Stimulated activated CD4-positive, alpha-beta T cell treated with anti-CD3 and anti-CD28 coated beads, Interleukin-2, amount 100 ng/mL, for 4 hours (primary cell): ENCODE results near the gene BAD.
A peak's percentile ranks its signal among the peaks of the same experiment; 100 is the strongest.
"Not testable (repeated sequence)": the region's sequence is repeated elsewhere in the genome, so short reads cannot be mapped to it uniquely, and the experiment has no call there.

Source experiments
- DNase-seq: peaks from one replicate; pipeline ENCODE4 v3.0.0-alpha.2; 2020; ENCODE audit warnings: low read depth

BAD gene

GRCh38 chr11:64314805-64315561 lies 30.5 kb upstream of the BAD start:
- no peak for DNase-seq

- no peak for DNase-seq
Observed at GRCh38 chr11:64314146-64314804, 29.8 kb upstream of the BAD start.

DNA sequence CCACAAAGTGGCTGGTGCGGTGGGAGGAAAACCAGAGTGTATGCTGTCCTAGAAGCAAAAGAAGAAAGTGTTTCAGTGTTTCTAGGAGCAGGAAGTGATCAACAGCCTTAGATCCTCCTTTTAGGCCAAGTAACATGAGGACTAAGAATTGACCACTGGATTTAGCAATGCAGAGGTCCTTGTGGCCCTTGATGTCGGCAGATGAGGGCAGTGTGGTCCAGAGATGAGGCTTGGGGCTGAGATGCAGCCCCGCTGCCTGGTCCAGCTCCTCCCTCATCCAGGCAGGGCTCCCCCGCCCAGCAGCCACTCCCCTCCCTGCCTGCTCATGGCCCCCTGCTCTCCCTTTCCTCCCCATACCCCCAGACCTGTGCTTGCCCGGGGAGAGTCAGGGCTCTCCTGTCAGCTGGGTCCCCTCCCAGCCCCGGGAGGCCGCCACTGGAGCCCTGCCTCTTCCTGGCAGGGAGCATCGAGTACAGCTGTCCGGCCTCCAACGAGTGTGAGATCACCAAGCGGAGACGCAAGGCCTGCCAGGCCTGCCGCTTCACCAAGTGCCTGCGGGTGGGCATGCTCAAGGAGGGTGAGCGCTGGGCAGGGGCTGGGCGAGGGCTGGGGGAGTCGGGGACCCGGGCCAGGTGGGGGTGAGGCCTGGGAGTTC lies 29.2 kb upstream of the BAD start:
- DNase-seq, result no peak

- no peak for DNase-seq
Observed at GRCh38 chr11:64312947-64313346, 28.5 kb upstream of the BAD start.

DNA sequence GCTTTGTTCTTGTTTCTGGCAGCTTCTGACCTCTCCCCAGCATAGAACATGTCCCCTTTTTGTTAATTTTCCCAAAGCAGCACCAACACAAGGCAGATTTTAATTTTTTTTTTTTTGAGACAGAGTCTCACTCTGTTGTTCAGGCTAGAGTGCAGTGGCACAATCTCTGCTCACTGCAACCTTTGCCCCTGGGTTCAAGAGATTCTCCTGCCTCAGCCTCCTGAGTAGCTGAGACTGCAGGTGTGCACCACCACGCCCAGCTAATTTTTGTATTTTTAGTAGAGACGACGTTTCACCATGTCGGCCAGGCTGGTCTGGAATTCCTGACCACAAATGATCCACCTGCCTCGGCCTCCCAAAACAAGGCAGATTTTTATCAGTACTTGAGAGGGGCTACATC lies 23.3 kb upstream of the BAD start:
- DNase-seq, result not testable (repeated sequence)

DNA sequence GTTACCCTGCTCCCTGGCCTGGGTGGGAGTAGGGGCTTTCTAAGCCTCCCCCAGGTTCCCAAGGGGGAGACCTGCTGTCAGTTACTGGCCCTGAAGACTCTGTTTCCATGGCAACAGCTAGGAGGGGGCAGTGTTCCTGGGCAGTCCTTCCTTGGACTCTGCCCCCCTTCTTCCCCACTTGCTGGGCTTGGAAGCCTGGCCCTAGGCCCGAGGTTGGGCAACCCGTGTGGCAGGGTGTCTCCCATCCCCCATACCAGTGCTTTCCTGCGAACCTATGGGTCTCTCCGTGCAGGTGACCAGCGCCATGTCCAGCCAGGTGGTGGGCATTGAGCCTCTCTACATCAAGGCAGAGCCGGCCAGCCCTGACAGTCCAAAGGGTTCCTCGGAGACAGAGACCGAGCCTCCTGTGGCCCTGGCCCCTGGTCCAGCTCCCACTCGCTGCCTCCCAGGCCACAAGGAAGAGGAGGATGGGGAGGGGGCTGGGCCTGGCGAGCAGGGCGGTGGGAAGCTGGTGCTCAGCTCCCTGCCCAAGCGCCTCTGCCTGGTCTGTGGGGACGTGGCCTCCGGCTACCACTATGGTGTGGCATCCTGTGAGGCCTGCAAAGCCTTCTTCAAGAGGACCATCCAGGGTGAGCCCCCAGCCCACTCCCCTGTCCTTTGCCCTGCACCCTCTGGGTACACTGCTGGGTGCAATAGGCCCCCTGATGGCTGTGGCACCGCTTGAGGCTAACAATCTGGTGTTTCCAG lies 22.6 kb upstream of the BAD start:
- no peak for DNase-seq

- DNase-seq, result no peak
Observed at GRCh38 chr11:64306563-64306875, 22.1 kb upstream of the BAD start.

DNA sequence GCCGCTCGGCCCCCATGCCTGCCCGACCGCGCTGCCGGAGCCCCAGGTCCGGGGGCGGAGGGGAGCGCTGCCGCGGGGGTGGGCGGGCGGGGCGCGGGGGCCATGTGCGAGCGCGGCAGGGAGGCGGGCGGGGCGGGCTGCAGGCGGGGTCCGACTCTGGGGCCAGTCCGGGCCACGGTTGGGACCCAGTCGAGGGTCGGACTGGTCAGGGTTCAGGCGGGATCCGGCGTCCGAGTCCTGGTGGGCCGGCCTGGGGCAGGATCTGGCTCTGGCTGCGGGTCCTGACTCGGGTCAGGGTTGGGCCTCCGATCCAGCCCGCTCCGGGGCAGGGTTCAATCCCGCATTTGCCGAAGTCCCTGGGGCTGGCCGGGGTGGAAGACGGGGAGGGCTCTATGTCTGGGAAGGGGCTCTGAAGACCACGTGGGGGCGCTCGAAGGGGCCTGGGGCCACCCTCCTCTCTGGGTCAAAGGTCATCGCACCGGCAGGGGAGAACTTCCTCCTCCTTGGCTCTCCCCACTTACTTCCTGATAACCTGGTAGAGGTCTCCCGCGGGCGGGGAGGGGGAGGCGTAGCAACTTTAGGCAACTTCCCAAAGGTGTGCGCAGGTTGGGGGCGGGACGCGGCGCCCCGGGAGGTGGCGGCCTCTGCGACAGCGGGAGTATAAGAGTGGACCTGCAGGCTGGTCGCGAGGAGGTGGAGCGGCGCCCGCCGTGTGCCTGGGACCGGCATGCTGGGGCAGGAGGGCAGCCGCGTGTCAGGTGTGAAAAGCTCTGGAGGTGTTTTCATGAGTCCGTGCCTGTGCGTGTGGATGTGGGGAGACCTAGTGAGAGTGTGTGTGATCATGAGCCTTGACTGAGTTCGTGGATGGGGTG lies 21.5 kb upstream of the BAD start:
- peak; percentile 72 for DNase-seq

GRCh38 chr11:64305075-64305690 lies 20.7 kb upstream of the BAD start, which contains the start of gene ESRRA:
TSS of gene ESRRA (plus strand) at chr11:64305524. CDS start at chr11:64307180, 1,656 bp downstream.
- DNase-seq, result peak; percentile 100

- DNase-seq, result peak; percentile 87
Observed at GRCh38 chr11:64304316-64305072, 20.0 kb upstream of the BAD start.

- no peak for DNase-seq
Observed at GRCh38 chr11:64304032-64304315, 19.5 kb upstream of the BAD start.

- no peak for DNase-seq
Observed at GRCh38 chr11:64303109-64304031, 18.9 kb upstream of the BAD start.

DNA sequence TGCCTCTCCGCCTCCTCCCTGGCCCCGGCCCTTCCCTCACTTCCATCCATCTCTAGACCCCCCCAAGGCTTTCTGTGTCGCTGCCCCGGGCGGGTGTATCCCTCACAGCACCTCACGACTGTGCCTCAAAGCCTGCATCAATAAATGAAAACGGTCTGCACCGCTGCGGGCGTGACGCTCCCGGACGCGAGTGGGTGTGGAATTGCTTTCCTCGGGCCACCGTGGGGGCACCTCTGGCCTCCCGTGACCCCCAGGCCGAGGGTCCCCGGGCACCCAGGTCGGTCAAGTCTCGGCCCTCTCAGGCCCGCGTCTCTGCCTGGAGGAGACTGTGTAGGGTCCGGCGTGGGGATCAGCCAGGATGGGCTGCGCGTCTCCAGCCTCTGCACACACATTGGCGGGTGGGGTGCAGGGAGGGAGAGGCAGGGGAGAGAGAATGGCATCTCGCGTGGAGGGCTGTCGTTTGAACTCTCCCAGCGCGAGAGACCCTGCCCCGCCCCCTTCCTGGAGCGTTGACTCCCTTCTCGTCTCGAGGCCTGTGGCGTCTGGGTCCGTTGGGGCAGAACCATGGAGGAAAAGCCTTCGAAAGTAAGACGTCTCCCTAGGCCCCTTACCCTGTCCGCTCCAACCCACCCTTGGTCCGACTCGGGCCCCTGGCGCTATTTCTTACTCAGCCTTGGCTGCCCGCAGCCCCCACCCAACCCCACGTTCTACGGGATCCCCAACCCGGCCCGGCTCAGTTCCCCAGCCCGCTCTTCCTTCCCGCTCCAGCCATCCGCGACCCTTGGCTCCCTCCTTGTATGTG lies 15.6 kb upstream of the BAD start, which contains the start of gene CATSPERZ:
Gene CATSPERZ (plus strand): TSS at position 512 of the 802 bp plus-strand sequence. CDS start 53 bp downstream, at position 565.
- DNase-seq, result no peak

GRCh38 chr11:64298966-64299846 lies 14.7 kb upstream of the BAD start:
- DNase-seq, result no peak

GRCh38 chr11:64297699-64298358 lies 13.4 kb upstream of the BAD start:
- DNase-seq, result no peak

- DNase-seq, result no peak
Observed at GRCh38 chr11:64296830-64297698, 12.6 kb upstream of the BAD start.
